Transverse colon (tissue), 4 donors: Measurements from ENCODE around the gene GP1BA. TPM values are rescaled to one million over a fixed set of nuclear protein-coding genes. Genes with fewer than 3 reads are reported as not detected.
A peak's percentile ranks its signal among the peaks of the same experiment; 100 is the strongest.

Experiments
- DNase-seq: peaks from one replicate; pipeline ENCODE4 v3.0.0-alpha.2; 2019
- H3K27ac ChIP-seq, 4 donors: fragments of 200-600 bp; sonication (generic); 2 replicates each; pipeline ENCODE4 v1.5.1; 2016 to 2018; ENCODE audit warnings: inconsistent platforms in 4 of 4
- H3K27me3 ChIP-seq: fragments of 200-600 bp; sonication (generic); 2 replicates; pipeline ENCODE4 v1.5.1; 2017; ENCODE audit warnings: inconsistent platforms
- H3K36me3 ChIP-seq, 4 donors: fragments of 200-600 bp; sonication (generic); 2 replicates each; pipeline ENCODE4 v1.5.1; 2017 to 2019; ENCODE audit warnings: inconsistent platforms in 4 of 4
- H3K4me1 ChIP-seq, 4 donors: fragments of 200-600 bp; sonication (generic); 2 replicates each; pipeline ENCODE4 v1.5.1; 2017 to 2020; ENCODE audit warnings: inconsistent platforms in 4 of 4
- H3K4me3 ChIP-seq, 4 donors: fragments of 200-600 bp; sonication (generic); 1 replicate in 1 of 4; 2 replicates in 3 of 4; pipeline versions ENCODE4 v1.5.1 to v1.6.1; 2017 to 2019; ENCODE audit warnings: inconsistent platforms in 4 of 4
- H3K9me3 ChIP-seq, 2 donors: fragments of 200-600 bp; sonication (generic); 2 replicates each; pipeline ENCODE4 v1.5.1; 2017 to 2019; ENCODE audit warnings: inconsistent platforms in 2 of 2
- CTCF ChIP-seq, 5 experiments: fragments of 200-600 bp in 3 of 5; fragments of 450-650 bp in 2 of 5; sonication (generic) in 3 of 5; IDR thresholded peaks; 1 replicate in 2 of 5; 2 replicates in 3 of 5; pipeline ENCODE4 v1.5.1; 2016 to 2017; ENCODE audit warnings: antibody characterized with exemption in 5 of 5, inconsistent platforms in 3 of 5, mild to moderate bottlenecking in 2 of 5, moderate library complexity in 1 of 5
- EP300 ChIP-seq: sonication (generic); formaldehyde crosslinking; IDR thresholded peaks from one replicate; pipeline ENCODE4 v1.6.1; 2017; ENCODE audit warnings: antibody characterized with exemption, low read depth
- POLR2A ChIP-seq: fragments of 450-650 bp; IDR thresholded peaks from one replicate; pipeline ENCODE4 v1.6.1; 2016; ENCODE audit warnings: antibody characterized with exemption, mild to moderate bottlenecking, moderate library complexity
- POLR2AphosphoS5 ChIP-seq, 3 donors: sonication (generic); formaldehyde crosslinking; IDR thresholded peaks; one replicate each; pipeline ENCODE4 v1.6.1; 2016; ENCODE audit warnings: antibody characterized with exemption in 3 of 3
- WGBS, 2 donors: methylation state at CpG; one replicate each; pipeline ENCODE4 v1.1.5; 2018; ENCODE audit warnings: low coverage in 1 of 2; 5-methylcytosine and 5-hydroxymethylcytosine counted together
- in situ Hi-C, 4 donors: fragments of 200-750 bp; cut with MboI; loops; one replicate each; pipeline versions ENCODE4 v1.15.0 to v1.15.1; 2017; ENCODE audit warnings: low sequenced_read_pairs in 3 of 4, low pct_ligation_motif_present in 1 of 4, low pct_unique_long_range_greater_than_20kb in 1 of 4
- intact Hi-C: fragments of 100-400 bp; cut with DNase I; formaldehyde crosslinking; loops from one replicate; pipeline ENCODE4 v1.15.1; 2023; ENCODE audit warnings: low total_unique reads
- total RNA-seq, 4 donors: library from RNA; depleted of rRNA; stranded (reverse); fragments of >200 nt; gene quantifications; one replicate each; pipeline ENCODE4 v1.1.0, GENCODE V29; 2016

GP1BA gene
- total RNA-seq, 4 donors from 2014 or later: not detected

GRCh38 chr17:4945944-4946280, 13.8 kb downstream of the GP1BA start:
- no peak for DNase-seq
- Histone ChIP-seq H3K4me1 (peaks cover 39 to 71% (median 47%) of the 10 kb centered on the region in 4 donors), H3K36me3 (peaks cover 0 to 6% (median 0%) of the 10 kb centered on the region in 4 donors), H3K27ac (peak overlapping the region; percentile 95 to 100 (median 100)), H3K4me3 (peak overlapping the region in 2 of 4 donors; percentile 77 to 92), H3K27me3 (no peaks in the 10 kb centered on the region), H3K9me3 (no peaks in the 10 kb centered on the region)
- 0 to 23% methylated on average over 1 to 4 of the region's 4 CpGs for WGBS, 2 donors
- intact Hi-C loops (no loop called here), in situ Hi-C loops (no loop called here)
- TF ChIP-seq EP300 (no peak), POLR2AphosphoS5 (IDR thresholded peaks at IDR 0.05) (no peak), CTCF (IDR thresholded peaks at IDR 0.05) (no peak), POLR2A (no peak)

GRCh38 chr17:4946312-4946976, 14.4 kb downstream of the GP1BA start:
- Histone ChIP-seq H3K9me3 (no peaks in the 10 kb centered on the region), H3K4me1 (peaks cover 36 to 69% (median 45%) of the 10 kb centered on the region in 4 donors), H3K27me3 (no peaks in the 10 kb centered on the region), H3K4me3 (peak overlapping the region; percentile 52 to 100 (median 84)), H3K36me3 (peaks cover 0 to 6% (median 0%) of the 10 kb centered on the region in 4 donors), H3K27ac (peak overlapping the region; percentile 95 to 100 (median 100))
- 16 to 40% methylated on average over 4 to 16 of the region's 16 CpGs for WGBS, 2 donors
- intact Hi-C loops (no loop called here), in situ Hi-C loops (no loop called here)
- DNase-seq: no peak
- no peak for TF ChIP-seq CTCF (IDR thresholded peaks at IDR 0.05)
- TF ChIP-seq POLR2AphosphoS5 (IDR thresholded peaks at IDR 0.05): no peak
- peak; percentile 17 for TF ChIP-seq POLR2A
- TF ChIP-seq EP300: no peak

GRCh38 chr17:4947010-4947410, 14.9 kb downstream of the GP1BA start:
- no peaks in the 10 kb centered on the region for H3K9me3 ChIP-seq
- 0% methylated on average over 7 of the region's 7 CpGs; no CpG with 5 or more reads in 1 of the 2 donors for WGBS, 2 donors
- TF ChIP-seq EP300 (no peak), POLR2AphosphoS5 (IDR thresholded peaks at IDR 0.05) (no peak), POLR2A (no peak), CTCF (IDR thresholded peaks at IDR 0.05) (no peak)

GRCh38 chr17:4947411-4948165, 15.5 kb downstream of the GP1BA start:
- 1% methylated on average over 49 of the region's 56 CpGs; no CpG with 5 or more reads in 1 of the 2 donors for WGBS, 2 donors
- peak overlapping the region; percentile 52 to 100 (median 84) for H3K4me3 ChIP-seq
- intact Hi-C loops (no loop called here), in situ Hi-C loops (no loop called here)
- H3K27ac ChIP-seq: peak overlapping the region; percentile 95 to 100 (median 100)
- peaks cover 0 to 6% (median 0%) of the 10 kb centered on the region in 4 donors for H3K36me3 ChIP-seq
- no peaks in the 10 kb centered on the region for H3K9me3 ChIP-seq
- no peaks in the 10 kb centered on the region for H3K27me3 ChIP-seq
- peak; percentile 81 for DNase-seq
- TF ChIP-seq CTCF (IDR thresholded peaks at IDR 0.05): no peak
- peak in 2 of 3 donors; percentile 3 to 4 for TF ChIP-seq POLR2AphosphoS5 (IDR thresholded peaks at IDR 0.05)
- H3K4me1 ChIP-seq: peaks cover 29 to 58% (median 40%) of the 10 kb centered on the region in 4 donors

More at GRCh38 chr17:4947010-4947410, 14.9 kb downstream of the GP1BA start:
- no peak for DNase-seq
- peaks cover 30 to 63% (median 40%) of the 10 kb centered on the region in 4 donors for H3K4me1 ChIP-seq
- intact Hi-C loops: no loop called here
- peak overlapping the region; percentile 52 to 100 (median 84) for H3K4me3 ChIP-seq
- no peaks in the 10 kb centered on the region for H3K27me3 ChIP-seq
- peaks cover 0 to 6% (median 0%) of the 10 kb centered on the region in 4 donors for H3K36me3 ChIP-seq
- peak overlapping the region; percentile 95 to 100 (median 100) for H3K27ac ChIP-seq
- in situ Hi-C loops: no loop called here
